Measurements from ENCODE around the gene GEMIN5. TPM values are rescaled to one million over a fixed set of nuclear protein-coding genes. Genes with fewer than 3 reads are reported as not detected.
A peak's percentile ranks its signal among the peaks of the same experiment; 100 is the strongest.

GEMIN5 gene
- polyA plus RNA-seq, 2 of the 4 experiments (the other 2 are of a cell fraction), result 20.2 to 22.6 TPM

DNA sequence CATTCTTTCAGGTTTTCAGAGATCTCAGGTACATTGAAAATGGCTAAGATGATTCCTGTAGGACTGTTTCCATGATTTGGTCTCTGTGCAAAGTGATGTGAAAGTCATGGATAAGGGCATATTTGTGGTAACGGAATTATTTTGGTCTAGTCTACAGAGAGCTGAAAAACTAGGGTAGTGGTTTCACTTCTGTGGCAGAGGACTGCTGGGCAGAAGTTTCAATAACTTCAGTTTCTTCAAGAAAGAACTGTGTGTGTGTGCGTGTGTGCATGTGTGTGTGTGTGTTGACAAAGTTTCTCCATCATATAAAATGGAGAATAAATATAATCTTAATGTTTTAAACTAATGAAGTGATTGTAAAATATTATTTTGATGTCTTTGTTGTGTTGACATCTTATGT is 75.2 kb downstream of the GEMIN5 start:
- H3K4me2 ChIP-seq, result no peak overlapping the region
- WGBS (ENCODE audit: missing lambda C conversion rate), result 93% methylated on average over 2 of the region's 2 CpGs
- H3K27ac ChIP-seq, result no peak overlapping the region
- DNase-seq (ENCODE audit: low read depth in 1 of 2, low spot score in 1 of 2) (no peak), FAIRE-seq (no peak), ATAC-seq (no peak)
- POLR2A ChIA-PET, result no interaction called here
- H3K4me3 ChIP-seq, result no peak overlapping the region
- peaks cover 37% of the 10 kb centered on the region for H3K4me1 ChIP-seq
- no peaks in the 10 kb centered on the region for H3K9me3 ChIP-seq
- TF ChIP-seq ZC3H11A (IDR thresholded peaks at IDR 0.05) (no peak), TP53 (CRISPR knock-in tag; IDR thresholded peaks at IDR 0.05) (no peak), JUN (IDR thresholded peaks at IDR 0.05) (no peak), SMC3 (IDR thresholded peaks at IDR 0.05) (no peak)
- CTCF ChIA-PET, result interaction anchor here (0.6 kb wide), 1 partner anchor 19 kb away, joined by 3 read pairs; no protein-coding TSS in a partner anchor

- POLR2A ChIA-PET, result no interaction called here
- H3K9me3 ChIP-seq, result no peaks in the 10 kb centered on the region
- no peak overlapping the region for H3K27ac ChIP-seq
- H3K4me2 ChIP-seq, result no peak overlapping the region
- no peak for ATAC-seq
- WGBS (ENCODE audit: missing lambda C conversion rate), result 86% methylated on average over 8 of the region's 8 CpGs
- no peak for FAIRE-seq
- no peak for DNase-seq (ENCODE audit: low read depth in 1 of 2, low spot score in 1 of 2)
- no peak overlapping the region for H3K4me3 ChIP-seq
- CTCF ChIA-PET, result no interaction called here
- peaks cover 37% of the 10 kb centered on the region for H3K4me1 ChIP-seq
- TF ChIP-seq, protein P1, sequence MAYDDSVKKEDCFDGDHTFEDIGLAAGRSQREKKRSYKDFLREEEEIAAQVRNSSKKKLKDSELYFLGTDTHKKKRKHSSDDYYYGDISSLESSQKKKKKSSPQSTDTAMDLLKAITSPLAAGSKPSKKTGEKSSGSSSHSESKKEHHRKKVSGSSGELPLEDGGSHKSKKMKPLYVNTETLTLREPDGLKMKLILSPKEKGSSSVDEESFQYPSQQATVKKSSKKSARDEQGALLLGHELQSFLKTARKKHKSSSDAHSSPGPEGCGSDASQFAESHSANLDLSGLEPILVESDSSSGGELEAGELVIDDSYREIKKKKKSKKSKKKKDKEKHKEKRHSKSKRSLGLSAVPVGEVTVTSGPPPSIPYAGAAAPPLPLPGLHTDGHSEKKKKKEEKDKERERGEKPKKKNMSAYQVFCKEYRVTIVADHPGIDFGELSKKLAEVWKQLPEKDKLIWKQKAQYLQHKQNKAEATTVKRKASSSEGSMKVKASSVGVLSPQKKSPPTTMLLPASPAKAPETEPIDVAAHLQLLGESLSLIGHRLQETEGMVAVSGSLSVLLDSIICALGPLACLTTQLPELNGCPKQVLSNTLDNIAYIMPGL (CRISPR knock-in tag; IDR thresholded peaks at IDR 0.05; ENCODE audit: borderline replicate concordance), result no peak
Observed at GRCh38 chr5:154861946-154862345, 76.1 kb downstream of the GEMIN5 start.

- Histone ChIP-seq H3K4me2 (peak overlapping the region; percentile 79), H3K27ac (no peak overlapping the region), H3K4me1 (peaks cover 36% of the 10 kb centered on the region), H3K4me3 (no peak overlapping the region), H3K9me3 (no peaks in the 10 kb centered on the region)
- 76% methylated on average over 4 of the region's 4 CpGs for WGBS (ENCODE audit: missing lambda C conversion rate)
- POLR2A ChIA-PET, result interaction anchor here (0.7 kb wide), 1 partner anchor 11 kb away, joined by 5 read pairs; no protein-coding TSS in a partner anchor
- ATAC-seq (no peak), FAIRE-seq (no peak), DNase-seq (ENCODE audit: low read depth in 1 of 2, low spot score in 1 of 2) (no peak)
- TF ChIP-seq JUN (IDR thresholded peaks at IDR 0.05) (no peak), MAZ (IDR thresholded peaks at IDR 0.05; ENCODE audit: borderline replicate concordance, low read depth, low read length) (no peak), PHF8 (IDR thresholded peaks at IDR 0.05; ENCODE audit: borderline replicate concordance, low read depth) (no peak), POLR2AphosphoS2 (conservative IDR thresholded peaks at IDR 0.05; ENCODE audit: low read length) (no peak), SREBF2 (IDR thresholded peaks at IDR 0.05) (no peak), HDAC2 (IDR thresholded peaks at IDR 0.05) (no peak), PBX3 (IDR thresholded peaks at IDR 0.05) (no peak), MYC (IDR thresholded peaks at IDR 0.05; ENCODE audit: borderline replicate concordance, low read length) (no peak), EHF (CRISPR knock-in tag; IDR thresholded peaks at IDR 0.05) (no peak), RNF2 (IDR thresholded peaks at IDR 0.05; ENCODE audit: borderline replicate concordance, low read depth) (no peak), EP300 (IDR thresholded peaks at IDR 0.05) (no peak), JUNB (IDR thresholded peaks at IDR 0.05) (no peak), CBX2 (IDR thresholded peaks at IDR 0.05; ENCODE audit: borderline replicate concordance, low read depth) (no peak), ESRRA (IDR thresholded peaks at IDR 0.05; ENCODE audit: borderline replicate concordance, low read length) (no peak), ZC3H11A (IDR thresholded peaks at IDR 0.05) (no peak)
- TF ChIP-seq, protein P2, sequence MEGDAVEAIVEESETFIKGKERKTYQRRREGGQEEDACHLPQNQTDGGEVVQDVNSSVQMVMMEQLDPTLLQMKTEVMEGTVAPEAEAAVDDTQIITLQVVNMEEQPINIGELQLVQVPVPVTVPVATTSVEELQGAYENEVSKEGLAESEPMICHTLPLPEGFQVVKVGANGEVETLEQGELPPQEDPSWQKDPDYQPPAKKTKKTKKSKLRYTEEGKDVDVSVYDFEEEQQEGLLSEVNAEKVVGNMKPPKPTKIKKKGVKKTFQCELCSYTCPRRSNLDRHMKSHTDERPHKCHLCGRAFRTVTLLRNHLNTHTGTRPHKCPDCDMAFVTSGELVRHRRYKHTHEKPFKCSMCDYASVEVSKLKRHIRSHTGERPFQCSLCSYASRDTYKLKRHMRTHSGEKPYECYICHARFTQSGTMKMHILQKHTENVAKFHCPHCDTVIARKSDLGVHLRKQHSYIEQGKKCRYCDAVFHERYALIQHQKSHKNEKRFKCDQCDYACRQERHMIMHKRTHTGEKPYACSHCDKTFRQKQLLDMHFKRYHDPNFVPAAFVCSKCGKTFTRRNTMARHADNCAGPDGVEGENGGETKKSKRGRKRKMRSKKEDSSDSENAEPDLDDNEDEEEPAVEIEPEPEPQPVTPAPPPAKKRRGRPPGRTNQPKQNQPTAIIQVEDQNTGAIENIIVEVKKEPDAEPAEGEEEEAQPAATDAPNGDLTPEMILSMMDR (IDR thresholded peaks at IDR 0.05), result no peak
- TF ChIP-seq, protein P3, sequence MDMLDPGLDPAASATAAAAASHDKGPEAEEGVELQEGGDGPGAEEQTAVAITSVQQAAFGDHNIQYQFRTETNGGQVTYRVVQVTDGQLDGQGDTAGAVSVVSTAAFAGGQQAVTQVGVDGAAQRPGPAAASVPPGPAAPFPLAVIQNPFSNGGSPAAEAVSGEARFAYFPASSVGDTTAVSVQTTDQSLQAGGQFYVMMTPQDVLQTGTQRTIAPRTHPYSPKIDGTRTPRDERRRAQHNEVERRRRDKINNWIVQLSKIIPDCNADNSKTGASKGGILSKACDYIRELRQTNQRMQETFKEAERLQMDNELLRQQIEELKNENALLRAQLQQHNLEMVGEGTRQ (IDR thresholded peaks at IDR 0.05), result no peak
- TF ChIP-seq, protein P4, sequence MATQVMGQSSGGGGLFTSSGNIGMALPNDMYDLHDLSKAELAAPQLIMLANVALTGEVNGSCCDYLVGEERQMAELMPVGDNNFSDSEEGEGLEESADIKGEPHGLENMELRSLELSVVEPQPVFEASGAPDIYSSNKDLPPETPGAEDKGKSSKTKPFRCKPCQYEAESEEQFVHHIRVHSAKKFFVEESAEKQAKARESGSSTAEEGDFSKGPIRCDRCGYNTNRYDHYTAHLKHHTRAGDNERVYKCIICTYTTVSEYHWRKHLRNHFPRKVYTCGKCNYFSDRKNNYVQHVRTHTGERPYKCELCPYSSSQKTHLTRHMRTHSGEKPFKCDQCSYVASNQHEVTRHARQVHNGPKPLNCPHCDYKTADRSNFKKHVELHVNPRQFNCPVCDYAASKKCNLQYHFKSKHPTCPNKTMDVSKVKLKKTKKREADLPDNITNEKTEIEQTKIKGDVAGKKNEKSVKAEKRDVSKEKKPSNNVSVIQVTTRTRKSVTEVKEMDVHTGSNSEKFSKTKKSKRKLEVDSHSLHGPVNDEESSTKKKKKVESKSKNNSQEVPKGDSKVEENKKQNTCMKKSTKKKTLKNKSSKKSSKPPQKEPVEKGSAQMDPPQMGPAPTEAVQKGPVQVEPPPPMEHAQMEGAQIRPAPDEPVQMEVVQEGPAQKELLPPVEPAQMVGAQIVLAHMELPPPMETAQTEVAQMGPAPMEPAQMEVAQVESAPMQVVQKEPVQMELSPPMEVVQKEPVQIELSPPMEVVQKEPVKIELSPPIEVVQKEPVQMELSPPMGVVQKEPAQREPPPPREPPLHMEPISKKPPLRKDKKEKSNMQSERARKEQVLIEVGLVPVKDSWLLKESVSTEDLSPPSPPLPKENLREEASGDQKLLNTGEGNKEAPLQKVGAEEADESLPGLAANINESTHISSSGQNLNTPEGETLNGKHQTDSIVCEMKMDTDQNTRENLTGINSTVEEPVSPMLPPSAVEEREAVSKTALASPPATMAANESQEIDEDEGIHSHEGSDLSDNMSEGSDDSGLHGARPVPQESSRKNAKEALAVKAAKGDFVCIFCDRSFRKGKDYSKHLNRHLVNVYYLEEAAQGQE (IDR thresholded peaks at IDR 0.05), result no peak
- CTCF ChIA-PET, result interaction anchor here (1.4 to 1.6 kb wide), 2 partner anchors 8 to 211 kb away, joined by 4 to 8 read pairs; no protein-coding TSS in a partner anchor
Observed at GRCh38 chr5:154860765-154861164, 77.2 kb downstream of the GEMIN5 start.
